Measurements from ENCODE around the gene PDF. TPM values are rescaled to one million over a fixed set of nuclear protein-coding genes. Genes with fewer than 3 reads are reported as not detected.

Gene PDF
- total and polyA plus RNA-seq, 2 donors (not counting 1 experiment from before 2014, with no cell fraction given), result 8.7 to 14.4 TPM

- no peaks in the 10 kb centered on the region for H3K9me3 ChIP-seq (ENCODE audit: control insufficient read depth, insufficient read depth, low read depth, low read length)
These were observed 38.5 kb upstream of the PDF start for GRCh38 chr16:69368866-69369265.

GRCh38 chr16:69367980-69368379, 37.6 kb upstream of the PDF start:
- Histone ChIP-seq H3K27me3 (ENCODE audit: control insufficient read depth, insufficient read depth, low read length) (no peaks in the 10 kb centered on the region), H3K4me2 (ENCODE audit: extremely low read depth, insufficient read depth, low read length) (no peak overlapping the region), H4K20me1 (ENCODE audit: control insufficient read depth, extremely low read depth, insufficient read depth, low read length) (no peaks in the 10 kb centered on the region), H3K79me2 (ENCODE audit: control insufficient read depth, insufficient read depth, low read length) (no peaks in the 10 kb centered on the region), H3K9ac (ENCODE audit: insufficient read depth, low read length) (no peak overlapping the region), H3K36me3 (ENCODE audit: control insufficient read depth, insufficient read depth, low read length) (peaks cover 16% of the 10 kb centered on the region), H3K9me3 (ENCODE audit: control insufficient read depth, insufficient read depth, low read depth, low read length) (no peaks in the 10 kb centered on the region), H3K4me1 (ENCODE audit: control insufficient read depth, extremely low read depth, insufficient read depth, low read length) (no peaks in the 10 kb centered on the region), H3K4me3 (replicated peaks in 1 of 4; ENCODE audit: control extremely low read depth in 1 of 4, insufficient read depth in 1 of 4, low read depth in 3 of 4, low read length in 4 of 4) (no peak overlapping the region), H2AFZ (ENCODE audit: low read length) (no peak overlapping the region), H3K27ac (ENCODE audit: insufficient read depth, low read length) (no peak overlapping the region)
- TF ChIP-seq CTCF (conservative IDR thresholded peaks at IDR 0.05 in 1 of 2, IDR thresholded peaks at IDR 0.05 in 1 of 2; ENCODE audit: low read depth in 1 of 2, low read length in 2 of 2), result no peak
- TF ChIP-seq EZH2 (IDR thresholded peaks at IDR 0.05; ENCODE audit: low read length, missing control alignments), result no peak
- peak in 1 of 2 donors; percentile 37 for DNase-seq (ENCODE audit: low read depth in 2 of 2)

More at GRCh38 chr16:69368866-69369265, 38.5 kb upstream of the PDF start:
- no peak overlapping the region for H3K4me3 ChIP-seq (replicated peaks in 1 of 4; ENCODE audit: control extremely low read depth in 1 of 4, insufficient read depth in 1 of 4, low read depth in 3 of 4, low read length in 4 of 4)
- no peak overlapping the region for H3K9ac ChIP-seq (ENCODE audit: insufficient read depth, low read length)
- no peak for TF ChIP-seq EZH2 (IDR thresholded peaks at IDR 0.05; ENCODE audit: low read length, missing control alignments)
- TF ChIP-seq CTCF (conservative IDR thresholded peaks at IDR 0.05 in 1 of 2, IDR thresholded peaks at IDR 0.05 in 1 of 2; ENCODE audit: low read depth in 1 of 2, low read length in 2 of 2), result no peak
- no peaks in the 10 kb centered on the region for H3K79me2 ChIP-seq (ENCODE audit: control insufficient read depth, insufficient read depth, low read length)
- H3K4me1 ChIP-seq (ENCODE audit: control insufficient read depth, extremely low read depth, insufficient read depth, low read length), result no peaks in the 10 kb centered on the region
- DNase-seq (ENCODE audit: low read depth in 2 of 2), result no peak
- no peak overlapping the region for H2AFZ ChIP-seq (ENCODE audit: low read length)
- H3K27ac ChIP-seq (ENCODE audit: insufficient read depth, low read length), result no peak overlapping the region
- no peaks in the 10 kb centered on the region for H4K20me1 ChIP-seq (ENCODE audit: control insufficient read depth, extremely low read depth, insufficient read depth, low read length)
- no peak overlapping the region for H3K4me2 ChIP-seq (ENCODE audit: extremely low read depth, insufficient read depth, low read length)
- no peaks in the 10 kb centered on the region for H3K27me3 ChIP-seq (ENCODE audit: control insufficient read depth, insufficient read depth, low read length)
- H3K36me3 ChIP-seq (ENCODE audit: control insufficient read depth, insufficient read depth, low read length), result peaks cover 12% of the 10 kb centered on the region

GRCh38 chr16:69366431-69366830, 36.0 kb upstream of the PDF start:
- H3K4me1 ChIP-seq (ENCODE audit: control insufficient read depth, extremely low read depth, insufficient read depth, low read length), result no peaks in the 10 kb centered on the region
- peaks cover 18% of the 10 kb centered on the region for H3K36me3 ChIP-seq (ENCODE audit: control insufficient read depth, insufficient read depth, low read length)
- H3K27ac ChIP-seq (ENCODE audit: insufficient read depth, low read length), result no peak overlapping the region
- no peak overlapping the region for H3K9ac ChIP-seq (ENCODE audit: insufficient read depth, low read length)
- no peaks in the 10 kb centered on the region for H3K27me3 ChIP-seq (ENCODE audit: control insufficient read depth, insufficient read depth, low read length)
- no peaks in the 10 kb centered on the region for H3K9me3 ChIP-seq (ENCODE audit: control insufficient read depth, insufficient read depth, low read depth, low read length)
- no peak for DNase-seq (ENCODE audit: low read depth in 2 of 2)
- no peaks in the 10 kb centered on the region for H3K79me2 ChIP-seq (ENCODE audit: control insufficient read depth, insufficient read depth, low read length)
- TF ChIP-seq CTCF (conservative IDR thresholded peaks at IDR 0.05 in 1 of 2, IDR thresholded peaks at IDR 0.05 in 1 of 2; ENCODE audit: low read depth in 1 of 2, low read length in 2 of 2), result no peak
- TF ChIP-seq EZH2 (IDR thresholded peaks at IDR 0.05; ENCODE audit: low read length, missing control alignments), result no peak
- H3K4me3 ChIP-seq (replicated peaks in 1 of 4; ENCODE audit: control extremely low read depth in 1 of 4, insufficient read depth in 1 of 4, low read depth in 3 of 4, low read length in 4 of 4), result no peak overlapping the region
- H2AFZ ChIP-seq (ENCODE audit: low read length), result no peak overlapping the region
- no peak overlapping the region for H3K4me2 ChIP-seq (ENCODE audit: extremely low read depth, insufficient read depth, low read length)
- no peaks in the 10 kb centered on the region for H4K20me1 ChIP-seq (ENCODE audit: control insufficient read depth, extremely low read depth, insufficient read depth, low read length)

All from fibroblast of lung (primary cell).